HCT116 (cell line): ENCODE measurements around the gene WSB2. TPM values are rescaled to one million over a fixed set of nuclear protein-coding genes. Genes with fewer than 3 reads are reported as not detected.

ENCODE experiments used
- ATAC-seq: fragments of 200-7000 bp; cut with Tn5 transposase; 2 replicates; pipeline ENCODE4 v1.9.1; 2020; ENCODE audit warnings: mild to moderate bottlenecking, moderate library complexity
- BruUV-seq: library from RNA; stranded (reverse); fragments of 400-500 nt; replicated peaks from 2 replicates; lab custom pipeline; 2021; lab: Mats Ljungman, UMichigan
- CTCF ChIA-PET: fragments of 300-600 bp; sonication (Branson Sonifier 250); formaldehyde crosslinking; loops from one replicate; lab custom pipeline; 2021; ENCODE audit warnings: antibody characterized with exemption; lab: Charles Lee
- POLR2A ChIA-PET: fragments of 300-600, 350-600 bp; sonication (Branson Sonifier 250); formaldehyde crosslinking; loops from one replicate; lab custom pipeline; 2021; ENCODE audit warnings: antibody characterized with exemption; lab: Charles Lee
- RAD21 ChIA-PET, 2 experiments: fragments of 300-600 bp; sonication (Branson Sonifier 250); formaldehyde crosslinking; loops; one replicate each; lab custom pipeline; 2023; ENCODE audit warnings: low total read pairs in 2 of 2; ENCODE audit not compliant: uncharacterized antibody in 2 of 2, unreplicated experiment in 2 of 2, low non-redundant PET in 1 of 2; lab: Charles Lee
- DNase-seq: peaks from one replicate; pipeline ENCODE4 v3.0.0-alpha.2; 2010; ENCODE audit warnings: low read depth, low spot score
- H2AFZ ChIP-seq: fragments of 200-600 bp; shearing (Covaris generic), sonication (generic); 2 replicates; pipeline ENCODE4 v1.6.1; 2017; ENCODE audit warnings: low read depth, mixed run types, mixed read lengths, antibody characterized with exemption, low read length; ENCODE audit not compliant: poor library complexity, severe bottlenecking
- H3K27ac ChIP-seq: 2 replicates; pipeline ENCODE4 v1.5.1; 2012; ENCODE audit warnings: low read depth, low read length
- H3K27me3 ChIP-seq: fragments of 200-600 bp; sonication (generic); 2 replicates; pipeline ENCODE4 v1.6.1; 2016; ENCODE audit warnings: mixed run types, low read length, mixed read lengths; ENCODE audit not compliant: insufficient read depth
- H3K36me3 ChIP-seq, 2 experiments: fragments of 200-500 bp in 1 of 2; fragments of 200-600 bp in 1 of 2; sonication (Bioruptor generic) in 1 of 2; sonication (generic) in 1 of 2; 2 replicates each; pipeline versions ENCODE4 v1.5.1 to v1.6.1; 2014 to 2016; ENCODE audit warnings: low read length in 2 of 2, inconsistent platforms in 1 of 2, mixed read lengths in 1 of 2, mixed run types in 1 of 2; ENCODE audit not compliant: insufficient read depth in 2 of 2, control insufficient read depth in 1 of 2
- H3K4me1 ChIP-seq, 2 experiments: fragments of 200-600 bp in 1 of 2; sonication (generic) in 1 of 2; 2 replicates each; pipeline versions ENCODE4 v1.5.1 to v1.6.1; 2012 to 2017; ENCODE audit warnings: low read length in 2 of 2, inconsistent platforms in 1 of 2, mild to moderate bottlenecking in 1 of 2, mixed read lengths in 1 of 2, mixed run types in 1 of 2, moderate library complexity in 1 of 2; ENCODE audit not compliant: insufficient read depth in 2 of 2, control insufficient read depth in 1 of 2
- H3K4me2 ChIP-seq: fragments of 200-600 bp; sonication (generic); 2 replicates; pipeline ENCODE4 v1.6.1; 2017; ENCODE audit warnings: mixed run types, low read length, mixed read lengths
- H3K4me3 ChIP-seq, 2 experiments: fragments of 200-600 bp in 1 of 2; sonication (generic) in 1 of 2; replicated peaks in 1 of 2; 2 replicates each; pipeline ENCODE4 v1.5.1; 2011 to 2016; ENCODE audit warnings: low read length in 2 of 2, control low read depth in 1 of 2, low read depth in 1 of 2, mild to moderate bottlenecking in 1 of 2, mixed read lengths in 1 of 2, mixed run types in 1 of 2
- H3K79me2 ChIP-seq: fragments of 200-600 bp; sonication (generic); 2 replicates; pipeline ENCODE4 v1.6.1; 2017; ENCODE audit warnings: mild to moderate bottlenecking, mixed run types, low read length, moderate library complexity, mixed read lengths; ENCODE audit not compliant: insufficient read depth
- H3K9ac ChIP-seq: fragments of 200-600 bp; sonication (generic); 2 replicates; pipeline ENCODE4 v1.6.1; 2016; ENCODE audit warnings: low read length, mixed read lengths
- H3K9me2 ChIP-seq: fragments of 200-600 bp; sonication (generic), shearing (Covaris generic); 2 replicates; pipeline ENCODE4 v1.6.1; 2017; ENCODE audit warnings: mixed run types, mild to moderate bottlenecking, moderate library complexity; ENCODE audit not compliant: insufficient read depth
- H3K9me3 ChIP-seq, 2 experiments: fragments of 200-500 bp in 1 of 2; fragments of 200-600 bp in 1 of 2; sonication (Bioruptor generic) in 1 of 2; sonication (generic) in 1 of 2; 2 replicates each; pipeline ENCODE4 v1.6.1; 2014 to 2017; ENCODE audit warnings: low read length in 2 of 2, mixed read lengths in 2 of 2, inconsistent platforms in 1 of 2, low read depth in 1 of 2, mild to moderate bottlenecking in 1 of 2, mixed run types in 1 of 2, moderate library complexity in 1 of 2; ENCODE audit not compliant: control insufficient read depth in 1 of 2, insufficient read depth in 1 of 2
- H4K20me1 ChIP-seq: fragments of 200-600 bp; sonication (generic), shearing (Covaris generic); 2 replicates; pipeline ENCODE4 v1.6.1; 2017; ENCODE audit warnings: mixed run types, mild to moderate bottlenecking, moderate library complexity; ENCODE audit not compliant: insufficient read depth
- ATF3 ChIP-seq: IDR thresholded peaks from 2 replicates; pipeline ENCODE4 v1.6.1; 2012
- CBX3 ChIP-seq: IDR thresholded peaks from 2 replicates; pipeline ENCODE4 v1.6.1; 2012; ENCODE audit warnings: low read depth
- CTCF ChIP-seq, 3 experiments: fragments of 200-600 bp in 1 of 3; sonication (generic) in 1 of 3; IDR thresholded peaks in 2 of 3; conservative IDR thresholded peaks in 1 of 3; 2 replicates each; pipeline ENCODE4 v1.5.1; 2012 to 2017; ENCODE audit warnings: low read depth in 2 of 3, low read length in 2 of 3, antibody characterized with exemption in 1 of 3, borderline replicate concordance in 1 of 3, control low read depth in 1 of 3, mild to moderate bottlenecking in 1 of 3, mixed read lengths in 1 of 3, mixed run types in 1 of 3, moderate library complexity in 1 of 3; ENCODE audit not compliant: insufficient read depth in 1 of 3
- EGR1 ChIP-seq: IDR thresholded peaks from 2 replicates; pipeline ENCODE4 v1.6.1; 2012; ENCODE audit warnings: low read depth
- ELF1 ChIP-seq: IDR thresholded peaks from 2 replicates; pipeline ENCODE4 v1.6.1; 2012; ENCODE audit warnings: low read depth, borderline replicate concordance
- EZH2 ChIP-seq: fragments of 200-600 bp; sonication (generic); IDR thresholded peaks from 2 replicates; pipeline ENCODE4 v1.6.1; 2017; ENCODE audit warnings: antibody characterized with exemption, mixed run types
- FOSL1 ChIP-seq: IDR thresholded peaks from 2 replicates; pipeline ENCODE4 v1.6.1; 2012; ENCODE audit warnings: low read depth
- MAX ChIP-seq: IDR thresholded peaks from 2 replicates; pipeline ENCODE4 v1.6.1; 2012
- POLR2A ChIP-seq: IDR thresholded peaks from 2 replicates; pipeline ENCODE4 v1.7.0; 2011; ENCODE audit warnings: borderline replicate concordance; ENCODE audit not compliant: insufficient read depth, insufficient read length; ENCODE audit errors: extremely low read depth
- RAD21 ChIP-seq: IDR thresholded peaks from 2 replicates; pipeline ENCODE4 v1.6.1; 2012; ENCODE audit warnings: low read depth, mild to moderate bottlenecking
- SRF ChIP-seq: IDR thresholded peaks from 2 replicates; pipeline ENCODE4 v1.6.1; 2012; ENCODE audit warnings: low read depth
- TCF7L2 ChIP-seq: IDR thresholded peaks from 2 replicates; pipeline ENCODE4 v1.7.0; 2011; ENCODE audit warnings: borderline replicate concordance, inconsistent platforms; ENCODE audit not compliant: insufficient read depth, insufficient read length; ENCODE audit errors: extremely low read depth
- YY1 ChIP-seq: IDR thresholded peaks from 2 replicates; pipeline ENCODE4 v1.6.1; 2011; ENCODE audit warnings: low read length, low read depth, moderate library complexity, mild to moderate bottlenecking; ENCODE audit not compliant: insufficient replicate concordance; ENCODE audit errors: extremely low read depth
- ZNF274 ChIP-seq: fragments of 200-500 bp; sonication (Bioruptor generic); IDR thresholded peaks from 2 replicates; pipeline ENCODE4 v1.6.1; 2014; ENCODE audit warnings: mild to moderate bottlenecking, low read depth, low read length, inconsistent platforms
- intact Hi-C: fragments of 100-400 bp; cut with micrococcal nuclease; formaldehyde crosslinking; loops from 2 replicates; pipeline ENCODE4 v1.10.0; 2022
- total RNA-seq: library from RNA; stranded (reverse); gene quantifications from one replicate; pipeline ENCODE4 v1.2.1, GENCODE V29; 2021; ENCODE audit not compliant: unreplicated experiment
- TF ChIP-seq, protein P1 (sequence below): IDR thresholded peaks from 2 replicates; pipeline ENCODE4 v1.6.1; 2011; ENCODE audit warnings: mild to moderate bottlenecking, low read length, moderate library complexity; ENCODE audit not compliant: insufficient replicate concordance; ENCODE audit errors: extremely low read depth

The WSB2 gene
- total RNA-seq, 1 experiment from 2014 or later = 97.0 TPM

- intact Hi-C loops = no loop called here
- Histone ChIP-seq H3K9ac (no peak overlapping the region), H3K4me3 (no peak overlapping the region), H3K27ac (no peak overlapping the region), H3K36me3 (peaks cover 0 to 3% of the 10 kb centered on the region in 2 experiments; a peak in 1 of 4 replicates), H3K9me2 (no peaks in the 10 kb centered on the region), H2AFZ (no peak overlapping the region), H4K20me1 (no peaks in the 10 kb centered on the region), H3K79me2 (no peaks in the 10 kb centered on the region), H3K4me1 (peaks cover 26 to 28% of the 10 kb centered on the region in 2 experiments), H3K9me3 (no peaks in the 10 kb centered on the region), H3K4me2 (no peak overlapping the region), H3K27me3 (no peaks in the 10 kb centered on the region)
- TF ChIP-seq ZNF274 (no peak), FOSL1 (no peak), TCF7L2 (no peak), ELF1 (no peak), ATF3 (no peak), MAX (no peak), CBX3 (no peak), CTCF (IDR thresholded peaks at IDR 0.05 in 2 of 3, conservative IDR thresholded peaks at IDR 0.05 in 1 of 3; ENCODE audit: borderline replicate concordance in 1 of 3, insufficient read depth in 1 of 3, low read depth in 2 of 3, low read length in 2 of 3) (no peak), YY1 (no peak), EZH2 (no peak), SRF (no peak), RAD21 (no peak), EGR1 (no peak), POLR2A (no peak)
- TF ChIP-seq, protein P1, sequence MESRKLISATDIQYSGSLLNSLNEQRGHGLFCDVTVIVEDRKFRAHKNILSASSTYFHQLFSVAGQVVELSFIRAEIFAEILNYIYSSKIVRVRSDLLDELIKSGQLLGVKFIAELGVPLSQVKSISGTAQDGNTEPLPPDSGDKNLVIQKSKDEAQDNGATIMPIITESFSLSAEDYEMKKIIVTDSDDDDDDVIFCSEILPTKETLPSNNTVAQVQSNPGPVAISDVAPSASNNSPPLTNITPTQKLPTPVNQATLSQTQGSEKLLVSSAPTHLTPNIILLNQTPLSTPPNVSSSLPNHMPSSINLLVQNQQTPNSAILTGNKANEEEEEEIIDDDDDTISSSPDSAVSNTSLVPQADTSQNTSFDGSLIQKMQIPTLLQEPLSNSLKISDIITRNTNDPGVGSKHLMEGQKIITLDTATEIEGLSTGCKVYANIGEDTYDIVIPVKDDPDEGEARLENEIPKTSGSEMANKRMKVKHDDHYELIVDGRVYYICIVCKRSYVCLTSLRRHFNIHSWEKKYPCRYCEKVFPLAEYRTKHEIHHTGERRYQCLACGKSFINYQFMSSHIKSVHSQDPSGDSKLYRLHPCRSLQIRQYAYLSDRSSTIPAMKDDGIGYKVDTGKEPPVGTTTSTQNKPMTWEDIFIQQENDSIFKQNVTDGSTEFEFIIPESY = no peak
- ATAC-seq = no peak
- BruUV-seq = no TSS peak
- ChIA-PET RAD21 (no interaction called here), POLR2A (no interaction called here), CTCF (no interaction called here)
- DNase-seq = no peak
These were observed 33.1 kb upstream of the WSB2 start for GRCh38 chr12:118094039-118094438.
